C4-2B (cell line): Measurements from ENCODE around the gene FHOD3.

ENCODE experiments used
- CTCF ChIP-seq: fragments of 450-650 bp; conservative IDR thresholded peaks from 2 replicates; pipeline ENCODE4 v1.5.1; 2017; ENCODE audit warnings: mild to moderate bottlenecking
- ZFX ChIP-seq: fragments of 450-650 bp; IDR thresholded peaks from 2 replicates; pipeline ENCODE4 v1.6.1; 2017

GRCh38 chr18:36536426-36536825 lies 238.9 kb downstream of the FHOD3 start:
- TF ChIP-seq CTCF: no peak
- no peak for TF ChIP-seq ZFX
